HEK293 (cell line): ENCODE results near the gene TMEM121.

Experiments
- CTCF ChIA-PET: fragments of 350-600 bp; formaldehyde crosslinking; extraction: SDS; loops from one replicate; lab custom pipeline; 2021; ENCODE audit warnings: antibody characterized with exemption; lab: Yijun Ruan, JAX
- POLR2A ChIA-PET: fragments of 300-600 bp; formaldehyde crosslinking; extraction: SDS; loops from one replicate; lab custom pipeline; 2020; ENCODE audit warnings: antibody characterized with exemption, inconsistent platforms; lab: Yijun Ruan, JAX
- H3K27ac ChIP-seq: fragments of 200-500 bp; sonication (Bioruptor generic); 2 replicates; pipeline ENCODE4 v1.5.1; 2014; ENCODE audit warnings: low read depth, low read length, control low read depth, inconsistent platforms; ENCODE audit errors: extremely low read depth
- H3K36me3 ChIP-seq, 2 experiments: fragments of 200-500 bp in 1 of 2; sonication (Bioruptor generic) in 1 of 2; 1 replicate in 1 of 2; 2 replicates in 1 of 2; pipeline ENCODE4 v1.5.1; 2014 to 2017; ENCODE audit warnings: inconsistent platforms in 2 of 2, low read length in 2 of 2; ENCODE audit not compliant: control insufficient read depth in 2 of 2, insufficient read depth in 1 of 2
- H3K4me1 ChIP-seq: fragments of 200-500 bp; sonication (Bioruptor generic); 2 replicates; pipeline ENCODE4 v1.5.1; 2014; ENCODE audit warnings: mild to moderate bottlenecking, low read length, inconsistent platforms; ENCODE audit not compliant: control insufficient read depth, insufficient read depth
- H3K4me3 ChIP-seq: 2 replicates; pipeline ENCODE4 v1.5.1; 2011; ENCODE audit warnings: low read depth, mild to moderate bottlenecking, control low read depth, low read length, moderate library complexity
- H3K9me3 ChIP-seq: fragments of 200-500 bp; sonication (Bioruptor generic); 2 replicates; pipeline ENCODE4 v1.5.1; 2014; ENCODE audit warnings: low read depth, low read length, inconsistent platforms; ENCODE audit not compliant: control insufficient read depth, insufficient read depth
- EGR2 ChIP-seq: fragments of 450-650 bp; formaldehyde crosslinking; IDR thresholded peaks from 2 replicates; pipeline ENCODE4 v1.5.1; 2016; ENCODE audit warnings: low read depth, missing biosample characterization, missing genetic modification characterization
- KLF7 ChIP-seq: fragments of 450-650 bp; formaldehyde crosslinking; IDR thresholded peaks from 2 replicates; pipeline ENCODE4 v1.5.1; 2016; ENCODE audit warnings: missing biosample characterization, missing genetic modification characterization, borderline replicate concordance
- PRDM10 ChIP-seq: fragments of 450-650 bp; formaldehyde crosslinking; IDR thresholded peaks from 2 replicates; pipeline ENCODE4 v1.5.1; 2016; ENCODE audit warnings: missing biosample characterization, missing genetic modification characterization
- ZFHX2 ChIP-seq: fragments of 450-650 bp; formaldehyde crosslinking; conservative IDR thresholded peaks from 2 replicates; pipeline ENCODE4 v1.5.1; 2016; ENCODE audit warnings: missing biosample characterization, missing genetic modification characterization
- ZIC2 ChIP-seq: fragments of 450-650 bp; formaldehyde crosslinking; IDR thresholded peaks from 2 replicates; pipeline ENCODE4 v1.5.1; 2016; ENCODE audit warnings: missing biosample characterization, missing genetic modification characterization
- ZNF10 ChIP-seq: fragments of 450-650 bp; formaldehyde crosslinking; IDR thresholded peaks from 2 replicates; pipeline ENCODE4 v1.5.1; 2017; ENCODE audit warnings: missing biosample characterization, missing genetic modification characterization
- ZNF132 ChIP-seq: fragments of 450-650 bp; formaldehyde crosslinking; IDR thresholded peaks from 2 replicates; pipeline ENCODE4 v1.5.1; 2017; ENCODE audit warnings: missing biosample characterization, missing genetic modification characterization, borderline replicate concordance
- ZNF138 ChIP-seq: fragments of 450-650 bp; formaldehyde crosslinking; IDR thresholded peaks from 2 replicates; pipeline ENCODE4 v1.5.1; 2016; ENCODE audit warnings: missing biosample characterization, missing genetic modification characterization, borderline replicate concordance
- ZNF148 ChIP-seq: fragments of 450-650 bp; formaldehyde crosslinking; IDR thresholded peaks from 2 replicates; pipeline ENCODE4 v1.5.0; 2017; ENCODE audit warnings: missing biosample characterization, missing genetic modification characterization, borderline replicate concordance
- ZNF155 ChIP-seq: fragments of 450-650 bp; formaldehyde crosslinking; IDR thresholded peaks from 2 replicates; pipeline ENCODE4 v1.5.1; 2016; ENCODE audit warnings: missing biosample characterization, missing genetic modification characterization
- ZNF280C ChIP-seq: fragments of 450-650 bp; formaldehyde crosslinking; IDR thresholded peaks from 2 replicates; pipeline ENCODE4 v1.5.1; 2016; ENCODE audit warnings: missing biosample characterization, missing genetic modification characterization
- ZNF324 ChIP-seq: fragments of 450-650 bp; formaldehyde crosslinking; IDR thresholded peaks from 2 replicates; pipeline ENCODE4 v1.5.1; 2016; ENCODE audit warnings: missing biosample characterization, missing genetic modification characterization
- ZNF404 ChIP-seq: fragments of 450-650 bp; formaldehyde crosslinking; IDR thresholded peaks from 2 replicates; pipeline ENCODE4 v1.5.1; 2017; ENCODE audit warnings: missing biosample characterization, missing genetic modification characterization
- ZNF433 ChIP-seq: fragments of 450-650 bp; formaldehyde crosslinking; IDR thresholded peaks from 2 replicates; pipeline ENCODE4 v1.5.1; 2016; ENCODE audit warnings: missing biosample characterization, missing genetic modification characterization, low read depth
- ZNF501 ChIP-seq: fragments of 450-650 bp; formaldehyde crosslinking; IDR thresholded peaks from 2 replicates; pipeline ENCODE4 v1.5.1; 2016; ENCODE audit warnings: missing biosample characterization, missing genetic modification characterization
- ZNF561 ChIP-seq: fragments of 450-650 bp; IDR thresholded peaks from 2 replicates; pipeline ENCODE4 v1.5.1; 2018; ENCODE audit warnings: missing biosample characterization, missing genetic modification characterization, borderline replicate concordance
- ZNF571 ChIP-seq: fragments of 450-650 bp; formaldehyde crosslinking; IDR thresholded peaks from 2 replicates; pipeline ENCODE4 v1.5.0; 2017; ENCODE audit warnings: missing biosample characterization, missing genetic modification characterization
- ZNF621 ChIP-seq: fragments of 450-650 bp; formaldehyde crosslinking; IDR thresholded peaks from 2 replicates; pipeline ENCODE4 v1.5.1; 2017; ENCODE audit warnings: missing biosample characterization, missing genetic modification characterization
- ZNF629 ChIP-seq: fragments of 450-650 bp; formaldehyde crosslinking; IDR thresholded peaks from 2 replicates; pipeline ENCODE4 v1.5.1; 2017; ENCODE audit warnings: missing biosample characterization, missing genetic modification characterization
- ZNF791 ChIP-seq: fragments of 450-650 bp; formaldehyde crosslinking; IDR thresholded peaks from 2 replicates; pipeline ENCODE4 v1.5.1; 2016; ENCODE audit warnings: missing biosample characterization, missing genetic modification characterization
- ZNF843 ChIP-seq: fragments of 450-650 bp; formaldehyde crosslinking; IDR thresholded peaks from 2 replicates; pipeline ENCODE4 v1.5.1; 2016; ENCODE audit warnings: missing biosample characterization, missing genetic modification characterization
- TF ChIP-seq, protein P1 (sequence below): fragments of 450-650 bp; formaldehyde crosslinking; IDR thresholded peaks from 2 replicates; pipeline ENCODE4 v1.5.1; 2016; ENCODE audit warnings: missing biosample characterization, missing genetic modification characterization
- TF ChIP-seq, protein P2 (sequence below): fragments of 450-650 bp; formaldehyde crosslinking; IDR thresholded peaks from 2 replicates; pipeline ENCODE4; 2016; ENCODE audit warnings: missing biosample characterization, missing genetic modification characterization

TMEM121 gene

GRCh38 chr14:105497671-105498429 lies 28.5 kb upstream of the TMEM121 start:
- Histone ChIP-seq H3K4me3 (no peak overlapping the region), H3K27ac (no peak overlapping the region), H3K9me3 (no peaks in the 10 kb centered on the region), H3K4me1 (no peaks in the 10 kb centered on the region), H3K36me3 (peaks cover 0 to 15% of the 10 kb centered on the region in 2 experiments; a peak in 1 of 3 replicates)
- POLR2A ChIA-PET: no interaction called here
- CTCF ChIA-PET: interaction anchor here (0.6 to 1.0 kb wide), 2 partner anchors 18 to 36 kb away, joined by 3 to 6 read pairs; no protein-coding TSS in a partner anchor
- TF ChIP-seq KLF7 (tag by site-specific recombination) (no peak), ZNF433 (tag by site-specific recombination) (no peak), ZNF571 (tag by site-specific recombination) (no peak), ZNF561 (no peak), ZNF138 (tag by site-specific recombination) (no peak), ZNF843 (tag by site-specific recombination) (no peak), ZNF404 (no peak), ZNF621 (tag by site-specific recombination) (no peak), ZFHX2 (tag by site-specific recombination) (0 out of 2 replicates have a peak, but pooled peaks have one; percentile 17), ZIC2 (0 out of 2 replicates have a peak, but pooled peaks have one; percentile 6), EGR2 (tag by site-specific recombination) (0 out of 2 replicates have a peak, but pooled peaks have one; percentile 15), ZNF280C (tag by site-specific recombination) (no peak), ZNF148 (tag by site-specific recombination) (no peak), ZNF324 (tag by site-specific recombination) (no peak), ZNF10 (tag by site-specific recombination) (no peak), ZNF501 (tag by site-specific recombination) (no peak), ZNF629 (tag by site-specific recombination) (no peak), ZNF132 (no peak), ZNF155 (tag by site-specific recombination) (no peak), PRDM10 (tag by site-specific recombination) (no peak), ZNF791 (tag by site-specific recombination) (no peak)
- TF ChIP-seq, protein P1, sequence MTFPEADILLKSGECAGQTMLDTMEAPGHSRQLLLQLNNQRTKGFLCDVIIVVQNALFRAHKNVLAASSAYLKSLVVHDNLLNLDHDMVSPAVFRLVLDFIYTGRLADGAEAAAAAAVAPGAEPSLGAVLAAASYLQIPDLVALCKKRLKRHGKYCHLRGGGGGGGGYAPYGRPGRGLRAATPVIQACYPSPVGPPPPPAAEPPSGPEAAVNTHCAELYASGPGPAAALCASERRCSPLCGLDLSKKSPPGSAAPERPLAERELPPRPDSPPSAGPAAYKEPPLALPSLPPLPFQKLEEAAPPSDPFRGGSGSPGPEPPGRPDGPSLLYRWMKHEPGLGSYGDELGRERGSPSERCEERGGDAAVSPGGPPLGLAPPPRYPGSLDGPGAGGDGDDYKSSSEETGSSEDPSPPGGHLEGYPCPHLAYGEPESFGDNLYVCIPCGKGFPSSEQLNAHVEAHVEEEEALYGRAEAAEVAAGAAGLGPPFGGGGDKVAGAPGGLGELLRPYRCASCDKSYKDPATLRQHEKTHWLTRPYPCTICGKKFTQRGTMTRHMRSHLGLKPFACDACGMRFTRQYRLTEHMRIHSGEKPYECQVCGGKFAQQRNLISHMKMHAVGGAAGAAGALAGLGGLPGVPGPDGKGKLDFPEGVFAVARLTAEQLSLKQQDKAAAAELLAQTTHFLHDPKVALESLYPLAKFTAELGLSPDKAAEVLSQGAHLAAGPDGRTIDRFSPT (tag by site-specific recombination): peak; percentile 43
- TF ChIP-seq, protein P2, sequence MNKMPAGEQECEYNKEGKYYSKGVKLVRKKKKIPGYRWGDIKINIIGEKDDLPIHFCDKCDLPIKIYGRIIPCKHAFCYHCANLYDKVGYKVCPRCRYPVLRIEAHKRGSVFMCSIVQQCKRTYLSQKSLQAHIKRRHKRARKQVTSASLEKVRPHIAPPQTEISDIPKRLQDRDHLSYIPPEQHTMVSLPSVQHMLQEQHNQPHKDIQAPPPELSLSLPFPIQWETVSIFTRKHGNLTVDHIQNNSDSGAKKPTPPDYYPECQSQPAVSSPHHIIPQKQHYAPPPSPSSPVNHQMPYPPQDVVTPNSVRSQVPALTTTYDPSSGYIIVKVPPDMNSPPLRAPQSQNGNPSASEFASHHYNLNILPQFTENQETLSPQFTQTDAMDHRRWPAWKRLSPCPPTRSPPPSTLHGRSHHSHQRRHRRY (tag by site-specific recombination): no peak
